Heart right ventricle (tissue), 16 donors: ENCODE measurements around the gene FBLN5. TPM values are rescaled to one million over a fixed set of nuclear protein-coding genes. Genes with fewer than 3 reads are reported as not detected.

Experiments
- ATAC-seq, 8 donors: fragments of 200-7000 bp; cut with Tn5 transposase; one replicate each; pipeline ENCODE4 v1.9.1; 2020; ENCODE audit warnings: mild to moderate bottlenecking in 8 of 8, moderate library complexity in 8 of 8, moderate number of reproducible peaks in 1 of 8
- DNase-seq, 2 donors: peaks; one replicate each; pipeline ENCODE4 v3.0.0-alpha.2; 2020
- H3K27ac ChIP-seq, 10 donors: fragments of 200-600 bp; sonication (generic) in 2 of 10; one replicate each; pipeline versions ENCODE4 v1.5.0 to v1.8.0; 2020 to 2022; ENCODE audit warnings: mild to moderate bottlenecking in 3 of 10
- H3K27me3 ChIP-seq, 7 donors: fragments of 200-600 bp; one replicate each; pipeline ENCODE4 v1.8.0; 2021 to 2022; ENCODE audit warnings: mild to moderate bottlenecking in 2 of 7
- H3K36me3 ChIP-seq, 9 donors: fragments of 200-600 bp; sonication (generic) in 1 of 9; one replicate each; pipeline versions ENCODE4 v1.5.0 to v1.8.0; 2020 to 2022; ENCODE audit warnings: mild to moderate bottlenecking in 2 of 9
- H3K4me1 ChIP-seq, 9 donors: fragments of 200-600 bp; sonication (generic) in 1 of 9; one replicate each; pipeline versions ENCODE4 v1.5.0 to v1.8.0; 2020 to 2022; ENCODE audit warnings: mild to moderate bottlenecking in 4 of 9
- H3K4me3 ChIP-seq, 10 donors: fragments of 200-600 bp; sonication (generic) in 2 of 10; one replicate each; pipeline versions ENCODE4 v1.5.0 to v1.8.0; 2020 to 2022; ENCODE audit warnings: mild to moderate bottlenecking in 7 of 10, moderate library complexity in 2 of 10
- H3K9me3 ChIP-seq, 11 donors: fragments of 200-600 bp in 10 of 11; sonication (generic) in 2 of 11; one replicate each; pipeline versions ENCODE4 v1.5.0 to v1.8.0; 2013 to 2022; ENCODE audit warnings: mild to moderate bottlenecking in 2 of 11, control low read depth in 1 of 11, moderate library complexity in 1 of 11
- WGBS, 2 donors: extraction: QIAGEN DNeasy Blood & Tissue Kit; methylation state at CpG; one replicate each; pipeline ENCODE4 v1.1.7; 2013; ENCODE audit warnings: inconsistent platforms in 1 of 2; 5-methylcytosine and 5-hydroxymethylcytosine counted together
- intact Hi-C, 10 donors: fragments of 100-400 bp; cut with DNase I; formaldehyde crosslinking; loops; one replicate each; pipeline versions ENCODE4 v1.11.1 to v1.14.2; 2022
- polyA plus RNA-seq, 2 donors: library from polyadenylated mRNA; stranded (reverse); fragments of 200-250 nt; gene quantifications; one replicate each; pipeline ENCODE4 v1.2.3, GENCODE V29; 2013
- total RNA-seq, 10 donors: library from RNA; stranded (reverse); fragmentation: NEBNext Ultra II Directional in 3 of 10; extraction: Animal tissue kit (Norgen Biotek cat#: 25700) in 3 of 10; gene quantifications; one replicate each; pipeline versions ENCODE4 v1.2.1 to v1.2.4, GENCODE V29; 2021 to 2023
- TF ChIP-seq, protein P1 (sequence below), 9 donors: fragments of 200-600 bp; sonication (generic) in 2 of 9; IDR thresholded peaks; one replicate each; pipeline versions ENCODE4 v1.5.0 to v1.8.0; 2021 to 2022; ENCODE audit warnings: antibody characterized with exemption in 9 of 9, mild to moderate bottlenecking in 5 of 9, moderate library complexity in 1 of 9
- donor health status: Arrhythmogenic right ventricular cardiomyopathy.
- donor health status: ischemic (EF 13 %, LVEDD 7.1; RV severe dilation, severe dysfunction).
- donor health status: healthy with polysubstance abuse.
- donor health status: DM: no; HTN: yes; CAD: no.
- donor health status: DM: no; HTN: no; CAD: no.
- donor health status: ischemic (EF 25% LVEDD 6.9; RV normal size, moderate dysfunction).
- donor health status: ischemic (EF 25% LVEDD 5.7; RV mildly dilated, moderate dysfunction).
- donor health status: healthy.
- donor health status: DM: yes; HTN: yes; CAD: no.
- donor health status: Ischemic cardiomyopathy.
- donor health status: ischemic (EF 35%, LVEDD 5.7; RV mildly dilated, moderate dysfunction).
- donor health status: nonischemic (EF 11% LVEDD 7.7; RV severe dilation, severe dysfunction).
- donor health status: DM: yes; HTN: yes; CAD: no.
- donor health status: PGD.
- donor health status: ischemic (EF 29% LVEDD 5.4; RV normal size, mild dysfunction).
- donor health status: nonischemic (EF 23%, LVEDD 6.1; RV moderate dilation, normal function).

FBLN5 gene
- total and polyA plus RNA-seq, 12 donors: 25.3 to 91.5 (median 41.7) TPM

- intact Hi-C loops: no loop called here
Measured at GRCh38 chr14:91830777-91831176, 116.7 kb downstream of the FBLN5 start.

DNA sequence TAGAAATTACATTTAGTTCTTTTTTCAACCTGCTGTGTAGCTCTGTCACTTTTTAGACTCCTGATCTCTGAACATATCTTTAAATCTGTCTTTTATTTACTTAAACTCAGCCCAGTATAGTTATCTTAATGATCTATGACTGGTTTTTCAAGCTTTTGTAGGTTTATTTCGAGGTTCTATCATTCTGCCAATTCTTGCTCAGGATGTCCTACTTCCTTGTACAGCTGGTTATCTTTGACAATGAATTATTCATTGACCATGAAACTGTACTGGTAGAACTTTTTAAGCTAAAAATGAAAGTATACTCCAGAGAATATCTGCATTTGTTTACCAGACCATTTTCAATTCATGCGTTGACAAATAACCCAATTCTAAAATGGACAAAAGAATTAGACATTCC, 118.0 kb downstream of the FBLN5 start:
- no peaks in the 10 kb centered on the region for H3K36me3 ChIP-seq

More at GRCh38 chr14:91830777-91831176, 116.7 kb downstream of the FBLN5 start:
- H3K27me3 ChIP-seq: peaks cover 0 to 50% (median 25%) of the 10 kb centered on the region in 7 donors
- H3K9me3 ChIP-seq: peaks cover 0 to 11% (median 4%) of the 10 kb centered on the region in 11 donors
- TF ChIP-seq, protein P1, sequence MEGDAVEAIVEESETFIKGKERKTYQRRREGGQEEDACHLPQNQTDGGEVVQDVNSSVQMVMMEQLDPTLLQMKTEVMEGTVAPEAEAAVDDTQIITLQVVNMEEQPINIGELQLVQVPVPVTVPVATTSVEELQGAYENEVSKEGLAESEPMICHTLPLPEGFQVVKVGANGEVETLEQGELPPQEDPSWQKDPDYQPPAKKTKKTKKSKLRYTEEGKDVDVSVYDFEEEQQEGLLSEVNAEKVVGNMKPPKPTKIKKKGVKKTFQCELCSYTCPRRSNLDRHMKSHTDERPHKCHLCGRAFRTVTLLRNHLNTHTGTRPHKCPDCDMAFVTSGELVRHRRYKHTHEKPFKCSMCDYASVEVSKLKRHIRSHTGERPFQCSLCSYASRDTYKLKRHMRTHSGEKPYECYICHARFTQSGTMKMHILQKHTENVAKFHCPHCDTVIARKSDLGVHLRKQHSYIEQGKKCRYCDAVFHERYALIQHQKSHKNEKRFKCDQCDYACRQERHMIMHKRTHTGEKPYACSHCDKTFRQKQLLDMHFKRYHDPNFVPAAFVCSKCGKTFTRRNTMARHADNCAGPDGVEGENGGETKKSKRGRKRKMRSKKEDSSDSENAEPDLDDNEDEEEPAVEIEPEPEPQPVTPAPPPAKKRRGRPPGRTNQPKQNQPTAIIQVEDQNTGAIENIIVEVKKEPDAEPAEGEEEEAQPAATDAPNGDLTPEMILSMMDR (IDR thresholded peaks at IDR 0.05): no peak
- no peak overlapping the region for H3K27ac ChIP-seq
- WGBS, 2 donors: 22 to 38% methylated on average over 3 of the region's 3 CpGs
- DNase-seq: no peak
- peaks cover 0 to 8% (median 0%) of the 10 kb centered on the region in 9 donors for H3K4me1 ChIP-seq
- H3K4me3 ChIP-seq: no peak overlapping the region
- peak in 1 of 8 donors; percentile 37 for ATAC-seq
- no peaks in the 10 kb centered on the region for H3K36me3 ChIP-seq

GRCh38 chr14:91827746-91828145, 119.7 kb downstream of the FBLN5 start:
- intact Hi-C loops: no loop called here
- no peak for ATAC-seq
- no peak overlapping the region for H3K27ac ChIP-seq

More for the DNA sequence above, 118.0 kb downstream of the FBLN5 start:
- TF ChIP-seq, protein P1 (IDR thresholded peaks at IDR 0.05): no peak
- intact Hi-C loops: no loop called here
- H3K4me1 ChIP-seq: no peaks in the 10 kb centered on the region
- H3K27me3 ChIP-seq: peaks cover 0 to 38% (median 13%) of the 10 kb centered on the region in 7 donors
- H3K9me3 ChIP-seq: peaks cover 0 to 11% (median 4%) of the 10 kb centered on the region in 11 donors
- no peak overlapping the region for H3K4me3 ChIP-seq
- H3K27ac ChIP-seq: no peak overlapping the region
- ATAC-seq (no peak), DNase-seq (no peak)
- WGBS, 2 donors: 32 to 57% methylated on average over 2 of the region's 2 CpGs

More at GRCh38 chr14:91827746-91828145, 119.7 kb downstream of the FBLN5 start:
- H3K27me3 ChIP-seq: peaks cover 0 to 20% (median 3%) of the 10 kb centered on the region in 7 donors
- TF ChIP-seq, protein P1 (IDR thresholded peaks at IDR 0.05): no peak
- H3K4me1 ChIP-seq: no peaks in the 10 kb centered on the region
- no peak overlapping the region for H3K4me3 ChIP-seq
- H3K9me3 ChIP-seq: peaks cover 0 to 11% (median 4%) of the 10 kb centered on the region in 11 donors
- no peaks in the 10 kb centered on the region for H3K36me3 ChIP-seq
- WGBS, 2 donors: 96 to 99% methylated on average over 1 of the region's 1 CpG
- no peak for DNase-seq

Other genes with a start within 250 kb of the FBLN5 start
- 1 to 10 TPM in 2 of 10 donors, under 1 TPM in 7, not detected in 1; 0.15 to 1.5 (median 0.57) TPM for gene CATSPERB, start 215.6 kb downstream of the FBLN5 start, total RNA-seq
- gene CATSPERB, start 215.6 kb downstream of the FBLN5 start, polyA plus RNA-seq: under 1 TPM; 0.10 to 0.66 TPM
- 10 to 100 TPM in 1 of 10 donors, 1 to 10 TPM in 9; 1.8 to 12.4 (median 3.8) TPM for gene TC2N, start 80.2 kb downstream of the FBLN5 start, total RNA-seq
- gene TC2N, start 80.2 kb downstream of the FBLN5 start, polyA plus RNA-seq: 1 to 10 TPM; 1.8 to 5.0 TPM
- gene TRIP11, start 92.4 kb upstream of the FBLN5 start, total RNA-seq: 10 to 100 TPM; 46.5 to 73.3 (median 59.7) TPM
- gene TRIP11, start 92.4 kb upstream of the FBLN5 start, polyA plus RNA-seq: 1 to 10 TPM; 4.0 to 8.1 TPM
- 10 to 100 TPM; 12.3 to 20.5 (median 17.0) TPM for gene ATXN3, start 158.9 kb upstream of the FBLN5 start, total RNA-seq
- gene ATXN3, start 158.9 kb upstream of the FBLN5 start, polyA plus RNA-seq: 10 to 100 TPM in 1 of 2 donors, 1 to 10 TPM in 1; 7.0 to 11.6 TPM
- 100 to 1,000 TPM; 340 to 642 (median 481) TPM for gene NDUFB1, start 174.0 kb upstream of the FBLN5 start, total RNA-seq
- gene NDUFB1, start 174.0 kb upstream of the FBLN5 start, polyA plus RNA-seq: 1,000 to 10,000 TPM in 1 of 2 donors, 100 to 1,000 TPM in 1; 878 to 6,426 TPM
- gene CPSF2, start 174.3 kb upstream of the FBLN5 start, total RNA-seq: 10 to 100 TPM; 35.0 to 50.3 (median 43.2) TPM
- 1 to 10 TPM; 4.8 to 8.7 TPM for gene CPSF2, start 174.3 kb upstream of the FBLN5 start, polyA plus RNA-seq